Measurements from ENCODE around the gene CRAMP1. TPM values are rescaled to one million over a fixed set of nuclear protein-coding genes. Genes with fewer than 3 reads are reported as not detected.

CRAMP1 gene
- total RNA-seq, 1 donor from 2014 or later = 52.4 TPM

DNA sequence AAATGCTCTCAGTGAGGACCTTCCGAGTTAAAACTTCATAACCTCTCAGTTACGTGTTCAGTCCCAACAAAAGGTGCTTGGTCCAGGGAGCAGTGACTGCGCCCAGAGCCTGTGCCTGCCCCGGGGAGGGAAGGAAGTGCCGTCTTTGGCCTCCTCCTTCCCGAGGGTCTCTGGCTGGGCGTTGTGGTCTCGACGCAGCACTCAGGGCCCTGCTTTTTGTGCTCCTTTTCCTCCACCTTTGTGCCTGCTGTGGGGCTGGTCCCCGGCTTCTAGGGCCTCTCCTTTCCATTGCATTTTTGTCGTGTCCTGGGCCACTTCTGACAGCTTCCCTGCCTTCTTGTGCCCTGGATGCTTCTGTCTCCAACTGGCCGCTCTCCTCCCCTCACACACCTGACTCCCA, 29.1 kb downstream of the CRAMP1 start:
- Mint-ChIP-seq H3K9me3 (ENCODE audit: unreplicated experiment) (peaks cover 2% of the 10 kb centered on the region), H3K4me3 (ENCODE audit: unreplicated experiment) (no peak overlapping the region), H3K36me3 (ENCODE audit: unreplicated experiment) (no peaks in the 10 kb centered on the region), H3K27me3 (ENCODE audit: unreplicated experiment) (peaks cover 7% of the 10 kb centered on the region), H3K27ac (ENCODE audit: unreplicated experiment) (no peak overlapping the region), H3K4me1 (ENCODE audit: low read depth, unreplicated experiment) (peaks cover 2% of the 10 kb centered on the region)
- TF ChIP-seq, protein P1, sequence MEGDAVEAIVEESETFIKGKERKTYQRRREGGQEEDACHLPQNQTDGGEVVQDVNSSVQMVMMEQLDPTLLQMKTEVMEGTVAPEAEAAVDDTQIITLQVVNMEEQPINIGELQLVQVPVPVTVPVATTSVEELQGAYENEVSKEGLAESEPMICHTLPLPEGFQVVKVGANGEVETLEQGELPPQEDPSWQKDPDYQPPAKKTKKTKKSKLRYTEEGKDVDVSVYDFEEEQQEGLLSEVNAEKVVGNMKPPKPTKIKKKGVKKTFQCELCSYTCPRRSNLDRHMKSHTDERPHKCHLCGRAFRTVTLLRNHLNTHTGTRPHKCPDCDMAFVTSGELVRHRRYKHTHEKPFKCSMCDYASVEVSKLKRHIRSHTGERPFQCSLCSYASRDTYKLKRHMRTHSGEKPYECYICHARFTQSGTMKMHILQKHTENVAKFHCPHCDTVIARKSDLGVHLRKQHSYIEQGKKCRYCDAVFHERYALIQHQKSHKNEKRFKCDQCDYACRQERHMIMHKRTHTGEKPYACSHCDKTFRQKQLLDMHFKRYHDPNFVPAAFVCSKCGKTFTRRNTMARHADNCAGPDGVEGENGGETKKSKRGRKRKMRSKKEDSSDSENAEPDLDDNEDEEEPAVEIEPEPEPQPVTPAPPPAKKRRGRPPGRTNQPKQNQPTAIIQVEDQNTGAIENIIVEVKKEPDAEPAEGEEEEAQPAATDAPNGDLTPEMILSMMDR (IDR thresholded peaks at IDR 0.05; ENCODE audit: partially characterized antibody, unreplicated experiment) = no peak
- DNase-seq = no peak

- peaks cover 7% of the 10 kb centered on the region for H3K27me3 Mint-ChIP-seq (ENCODE audit: unreplicated experiment)
- no peak for DNase-seq
- peaks cover 2% of the 10 kb centered on the region for H3K9me3 Mint-ChIP-seq (ENCODE audit: unreplicated experiment)
- no peak overlapping the region for H3K27ac Mint-ChIP-seq (ENCODE audit: unreplicated experiment)
- TF ChIP-seq, protein P1 (IDR thresholded peaks at IDR 0.05; ENCODE audit: partially characterized antibody, unreplicated experiment) = no peak
- no peaks in the 10 kb centered on the region for H3K36me3 Mint-ChIP-seq (ENCODE audit: unreplicated experiment)
- H3K4me3 Mint-ChIP-seq (ENCODE audit: unreplicated experiment) = no peak overlapping the region
- H3K4me1 Mint-ChIP-seq (ENCODE audit: low read depth, unreplicated experiment) = peaks cover 2% of the 10 kb centered on the region
Observed at GRCh38 chr16:1642148-1642547, 30.0 kb downstream of the CRAMP1 start.

- peaks cover 7% of the 10 kb centered on the region for H3K27me3 Mint-ChIP-seq (ENCODE audit: unreplicated experiment)
- H3K36me3 Mint-ChIP-seq (ENCODE audit: unreplicated experiment) = no peaks in the 10 kb centered on the region
- TF ChIP-seq, protein P1 (IDR thresholded peaks at IDR 0.05; ENCODE audit: partially characterized antibody, unreplicated experiment) = no peak
- H3K4me1 Mint-ChIP-seq (ENCODE audit: low read depth, unreplicated experiment) = peaks cover 2% of the 10 kb centered on the region
- DNase-seq = no peak
- no peak overlapping the region for H3K4me3 Mint-ChIP-seq (ENCODE audit: unreplicated experiment)
- peaks cover 2% of the 10 kb centered on the region for H3K9me3 Mint-ChIP-seq (ENCODE audit: unreplicated experiment)
- H3K27ac Mint-ChIP-seq (ENCODE audit: unreplicated experiment) = peak overlapping the region; percentile 66
Observed at GRCh38 chr16:1642753-1643152, 30.6 kb downstream of the CRAMP1 start.

DNA sequence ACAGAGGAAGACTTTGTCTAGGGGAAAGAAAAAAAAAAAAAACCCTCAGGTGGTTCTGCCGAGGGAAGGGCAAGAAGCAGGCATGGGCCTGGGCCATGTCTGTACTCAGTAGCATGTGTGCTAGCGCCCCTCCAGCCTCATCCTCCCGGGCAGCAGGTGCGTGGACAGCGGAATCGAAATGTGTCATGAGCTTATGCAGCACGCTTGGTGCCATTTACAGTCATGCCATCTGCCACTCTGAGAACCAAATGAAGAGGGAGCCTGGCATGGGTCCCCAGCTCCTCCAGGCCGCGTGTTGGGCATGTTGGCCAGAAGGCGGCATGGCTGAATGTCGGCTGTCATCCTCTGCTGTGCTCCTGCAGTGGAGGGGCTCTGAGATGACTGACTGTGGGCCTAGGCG, 31.4 kb downstream of the CRAMP1 start:
- TF ChIP-seq, protein P1 (IDR thresholded peaks at IDR 0.05; ENCODE audit: partially characterized antibody, unreplicated experiment) = no peak
- Mint-ChIP-seq H3K9me3 (ENCODE audit: unreplicated experiment) (peaks cover 2% of the 10 kb centered on the region), H3K4me1 (ENCODE audit: low read depth, unreplicated experiment) (peaks cover 2% of the 10 kb centered on the region), H3K27ac (ENCODE audit: unreplicated experiment) (no peak overlapping the region), H3K27me3 (ENCODE audit: unreplicated experiment) (peaks cover 5% of the 10 kb centered on the region), H3K4me3 (ENCODE audit: unreplicated experiment) (no peak overlapping the region), H3K36me3 (ENCODE audit: unreplicated experiment) (no peaks in the 10 kb centered on the region)
- DNase-seq = no peak

GRCh38 chr16:1645914-1646525, 33.9 kb downstream of the CRAMP1 start:
- Mint-ChIP-seq H3K36me3 (ENCODE audit: unreplicated experiment) (peaks cover 5% of the 10 kb centered on the region), H3K4me1 (ENCODE audit: low read depth, unreplicated experiment) (no peaks in the 10 kb centered on the region), H3K27me3 (ENCODE audit: unreplicated experiment) (peaks cover 7% of the 10 kb centered on the region), H3K4me3 (ENCODE audit: unreplicated experiment) (no peak overlapping the region), H3K9me3 (ENCODE audit: unreplicated experiment) (peaks cover 2% of the 10 kb centered on the region), H3K27ac (ENCODE audit: unreplicated experiment) (no peak overlapping the region)
- TF ChIP-seq, protein P1 (IDR thresholded peaks at IDR 0.05; ENCODE audit: partially characterized antibody, unreplicated experiment) = no peak
- no peak for DNase-seq
